Smooth muscle cell (in vitro differentiated cells): ENCODE results near the gene LYPD3. TPM values are rescaled to one million over a fixed set of nuclear protein-coding genes. Genes with fewer than 3 reads are reported as not detected.
A peak's percentile ranks its signal among the peaks of the same experiment; 100 is the strongest.

Experiments used
- DNase-seq: peaks from one replicate; lab custom pipeline; 2025; ENCODE audit not compliant: unreplicated experiment; lab: John Stamatoyannopoulos, UW
- H2AFZ ChIP-seq: fragments of 200-600 bp; sonication (generic); 2 replicates; pipeline ENCODE4 v1.6.0; 2016; ENCODE audit warnings: antibody characterized with exemption, low read depth, mild to moderate bottlenecking
- H3F3A ChIP-seq: fragments of 200-600 bp; sonication (generic); 2 replicates; pipeline ENCODE4 v1.6.0; 2017; ENCODE audit warnings: antibody characterized with exemption, low read depth
- H3K27ac ChIP-seq: fragments of 200-600 bp; sonication (generic); 2 replicates; pipeline ENCODE4 v1.5.1; 2016; ENCODE audit warnings: low read depth, mild to moderate bottlenecking
- H3K27me3 ChIP-seq: fragments of 200-600 bp; sonication (generic); 2 replicates; pipeline ENCODE4 v1.6.1; 2016; ENCODE audit warnings: low read depth, mild to moderate bottlenecking
- H3K36me3 ChIP-seq: fragments of 200-600 bp; sonication (generic); 2 replicates; pipeline ENCODE4 v1.5.1; 2016; ENCODE audit warnings: low read depth
- H3K4me1 ChIP-seq: fragments of 200-600 bp; sonication (generic); 2 replicates; pipeline ENCODE4 v1.5.1; 2016; ENCODE audit warnings: low read depth
- H3K4me2 ChIP-seq: fragments of 200-600 bp; sonication (generic); 2 replicates; pipeline ENCODE4 v1.6.0; 2016; ENCODE audit warnings: mild to moderate bottlenecking
- H3K4me3 ChIP-seq: fragments of 200-600 bp; sonication (generic); 2 replicates; pipeline ENCODE4 v1.5.1; 2016; ENCODE audit warnings: mild to moderate bottlenecking
- H3K79me2 ChIP-seq: fragments of 200-600 bp; sonication (generic); 2 replicates; pipeline ENCODE4 v1.6.0; 2016; ENCODE audit warnings: low read depth, mild to moderate bottlenecking
- H3K9ac ChIP-seq: fragments of 200-600 bp; sonication (generic); 2 replicates; pipeline ENCODE4 v1.6.0; 2016; ENCODE audit warnings: low read depth
- H3K9me3 ChIP-seq: fragments of 200-600 bp; sonication (generic); replicated peaks from 2 replicates; pipeline ENCODE4 v1.5.1; 2016; ENCODE audit warnings: low read depth
- H4K20me1 ChIP-seq: fragments of 200-600 bp; sonication (generic); 2 replicates; pipeline ENCODE4 v1.6.0; 2016; ENCODE audit warnings: low read depth
- CTCF ChIP-seq: fragments of 200-600 bp; sonication (generic); IDR thresholded peaks from 2 replicates; pipeline ENCODE4 v1.5.1; 2017; ENCODE audit warnings: borderline replicate concordance, mild to moderate bottlenecking, antibody characterized with exemption; ENCODE audit not compliant: insufficient read depth, poor library complexity, severe bottlenecking
- WGBS: methylation state at CpG from one replicate; pipeline ENCODE4 v1.1.7; 2016; ENCODE audit warnings: low lambda C conversion rate; 5-methylcytosine and 5-hydroxymethylcytosine counted together
- polyA plus RNA-seq: library from polyadenylated mRNA; unstranded; fragments of >200 nt; fragmentation: Nextera tagmentation; extraction: Ambion mirVana; gene quantifications from 2 replicates; pipeline ENCODE4 v1.2.1, GENCODE V29; 2016
- total RNA-seq: library from RNA; depleted of rRNA; stranded (reverse); fragments of >200 nt; gene quantifications from 2 replicates; pipeline ENCODE4 v1.2.3, GENCODE V29; 2014

Gene LYPD3
- total and polyA plus RNA-seq, 2 experiments from 2014 or later, result 17.9 to 20.6 TPM

- Histone ChIP-seq H3K9ac (no peak overlapping the region), H2AFZ (no peak overlapping the region), H4K20me1 (no peaks in the 10 kb centered on the region), H3F3A (no peaks in the 10 kb centered on the region), H3K79me2 (no peaks in the 10 kb centered on the region), H3K36me3 (no peaks in the 10 kb centered on the region), H3K4me1 (no peaks in the 10 kb centered on the region), H3K4me3 (no peak overlapping the region), H3K27me3 (no peaks in the 10 kb centered on the region), H3K9me3 (no peaks in the 10 kb centered on the region), H3K27ac (no peak overlapping the region), H3K4me2 (no peak overlapping the region)
- no peak for DNase-seq
- no peak for TF ChIP-seq CTCF
- WGBS, result 64% methylated on average over 6 of the region's 6 CpGs
Observed at GRCh38 chr19:43430142-43430710, 35.2 kb downstream of the LYPD3 start.

- no peak for TF ChIP-seq CTCF
Observed at GRCh38 chr19:43429395-43429794, 36.0 kb downstream of the LYPD3 start.

GRCh38 chr19:43425567-43426392 is 39.6 kb downstream of the LYPD3 start:
- peak overlapping the region; percentile 49 for H2AFZ ChIP-seq
- no peaks in the 10 kb centered on the region for H4K20me1 ChIP-seq
- no peak overlapping the region for H3K27ac ChIP-seq
- no peaks in the 10 kb centered on the region for H3K79me2 ChIP-seq
- H3K4me2 ChIP-seq, result no peak overlapping the region
- no peaks in the 10 kb centered on the region for H3K4me1 ChIP-seq
- H3K4me3 ChIP-seq, result no peak overlapping the region
- H3K36me3 ChIP-seq, result no peaks in the 10 kb centered on the region
- no peak overlapping the region for H3K9ac ChIP-seq
- no peaks in the 10 kb centered on the region for H3F3A ChIP-seq
- H3K9me3 ChIP-seq, result no peaks in the 10 kb centered on the region
- peak; percentile 17 for TF ChIP-seq CTCF
- DNase-seq, result no peak
- H3K27me3 ChIP-seq, result no peaks in the 10 kb centered on the region
- 38% methylated on average over 8 of the region's 8 CpGs for WGBS

More at GRCh38 chr19:43429395-43429794, 36.0 kb downstream of the LYPD3 start:
- no peak overlapping the region for H3K4me3 ChIP-seq
- no peaks in the 10 kb centered on the region for H4K20me1 ChIP-seq
- H3F3A ChIP-seq, result no peaks in the 10 kb centered on the region
- no peak for DNase-seq
- no peaks in the 10 kb centered on the region for H3K9me3 ChIP-seq
- no peaks in the 10 kb centered on the region for H3K4me1 ChIP-seq
- WGBS, result 91% methylated on average over 7 of the region's 7 CpGs
- H2AFZ ChIP-seq, result no peak overlapping the region
- H3K79me2 ChIP-seq, result no peaks in the 10 kb centered on the region
- H3K27ac ChIP-seq, result no peak overlapping the region
- H3K27me3 ChIP-seq, result no peaks in the 10 kb centered on the region
- no peak overlapping the region for H3K9ac ChIP-seq
- no peak overlapping the region for H3K4me2 ChIP-seq
- no peaks in the 10 kb centered on the region for H3K36me3 ChIP-seq
